Measurements from ENCODE around the gene C19orf33. TPM values are rescaled to one million over a fixed set of nuclear protein-coding genes. Genes with fewer than 3 reads are reported as not detected.
A peak's percentile ranks its signal among the peaks of the same experiment; 100 is the strongest.

C19orf33 gene
- total and polyA plus RNA-seq, 11 donors: 3.5 to 73.1 (median 12.2) TPM; not detected in 1

DNA sequence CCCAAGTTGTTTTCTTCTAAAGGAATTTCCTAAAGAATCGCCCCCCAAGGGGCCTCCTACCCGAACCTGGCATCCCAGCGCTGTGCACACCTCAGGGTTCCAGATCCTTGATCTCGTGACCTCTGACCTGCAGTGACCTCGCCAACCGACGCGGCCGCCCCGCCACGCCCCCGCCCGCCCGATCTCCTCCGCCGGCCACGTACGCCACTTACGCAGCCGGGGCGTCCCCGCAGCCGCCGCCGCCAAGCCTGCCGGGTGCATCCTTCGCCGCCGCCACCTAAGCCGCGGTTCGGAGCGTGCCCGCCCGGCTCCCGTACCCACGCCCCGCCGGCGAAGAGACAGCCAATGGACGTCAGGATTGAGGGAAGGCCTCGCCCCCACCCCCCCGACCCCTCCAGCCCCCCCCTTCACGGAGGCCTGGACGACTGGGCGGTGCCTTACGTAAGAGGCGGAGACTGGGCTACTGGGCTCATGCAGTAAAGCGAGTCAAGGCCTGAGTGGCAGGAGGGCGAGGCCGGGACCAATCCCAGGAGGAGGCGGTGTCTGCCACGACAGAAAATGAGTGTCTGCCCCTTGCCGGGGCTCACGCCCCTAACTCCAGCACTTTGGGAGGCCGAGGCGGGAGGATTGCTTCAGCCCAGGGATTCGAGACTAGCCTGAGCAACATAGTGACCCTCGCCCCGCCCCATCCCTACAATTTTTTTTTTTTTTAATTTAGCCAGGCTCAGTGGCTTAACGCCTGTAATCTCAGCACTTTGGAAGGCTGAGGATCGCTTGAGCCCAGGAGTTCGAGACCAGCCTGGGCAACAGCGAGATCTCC is 11.8 kb downstream of the C19orf33 start, which contains the start of gene YIF1B:
YIF1B (minus strand) TSS at position 291 of the 820 bp plus-strand sequence; CDS start at position 261, 30 bp downstream.
- no peaks in the 10 kb centered on the region for H3K36me3 ChIP-seq
- peak; percentile 96 to 99 (median 98) for DNase-seq
- H3K27me3 ChIP-seq: no peaks in the 10 kb centered on the region
- peak within 1 kb of the TSS; percentile 49 to 94 (median 87) for H3K27ac ChIP-seq
- 1 to 3% (median 1%) methylated on average over 28 to 64 of the region's 64 CpGs for WGBS, 4 donors
- H3K4me3 ChIP-seq: peak within 1 kb of the TSS; percentile 36 to 80 (median 68)
- peak in 1 of 2 donors; percentile 24 for TF ChIP-seq POLR2A (IDR thresholded peaks at IDR 0.05)
- TF ChIP-seq, protein P1, sequence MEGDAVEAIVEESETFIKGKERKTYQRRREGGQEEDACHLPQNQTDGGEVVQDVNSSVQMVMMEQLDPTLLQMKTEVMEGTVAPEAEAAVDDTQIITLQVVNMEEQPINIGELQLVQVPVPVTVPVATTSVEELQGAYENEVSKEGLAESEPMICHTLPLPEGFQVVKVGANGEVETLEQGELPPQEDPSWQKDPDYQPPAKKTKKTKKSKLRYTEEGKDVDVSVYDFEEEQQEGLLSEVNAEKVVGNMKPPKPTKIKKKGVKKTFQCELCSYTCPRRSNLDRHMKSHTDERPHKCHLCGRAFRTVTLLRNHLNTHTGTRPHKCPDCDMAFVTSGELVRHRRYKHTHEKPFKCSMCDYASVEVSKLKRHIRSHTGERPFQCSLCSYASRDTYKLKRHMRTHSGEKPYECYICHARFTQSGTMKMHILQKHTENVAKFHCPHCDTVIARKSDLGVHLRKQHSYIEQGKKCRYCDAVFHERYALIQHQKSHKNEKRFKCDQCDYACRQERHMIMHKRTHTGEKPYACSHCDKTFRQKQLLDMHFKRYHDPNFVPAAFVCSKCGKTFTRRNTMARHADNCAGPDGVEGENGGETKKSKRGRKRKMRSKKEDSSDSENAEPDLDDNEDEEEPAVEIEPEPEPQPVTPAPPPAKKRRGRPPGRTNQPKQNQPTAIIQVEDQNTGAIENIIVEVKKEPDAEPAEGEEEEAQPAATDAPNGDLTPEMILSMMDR (IDR thresholded peaks at IDR 0.05): peak in 1 of 12 donors; percentile 17
- no peaks in the 10 kb centered on the region for H3K9me3 ChIP-seq
- H3K4me1 ChIP-seq: peaks cover 0 to 69% (median 34%) of the 10 kb centered on the region in 12 donors
- intact Hi-C loops (cut with DNase I): loop anchor here in 6 of 10 donors (1.0 to 5.0 kb wide), 8 partner anchors 19 to 69 kb away; partner anchors contain the start of genes CATSPERG (in 1 of the 6), PPP1R14A (in 1 of the 6) and PSMD8 (in 1 of the 6)
- peak; percentile 95 to 97 (median 96) for ATAC-seq

DNA sequence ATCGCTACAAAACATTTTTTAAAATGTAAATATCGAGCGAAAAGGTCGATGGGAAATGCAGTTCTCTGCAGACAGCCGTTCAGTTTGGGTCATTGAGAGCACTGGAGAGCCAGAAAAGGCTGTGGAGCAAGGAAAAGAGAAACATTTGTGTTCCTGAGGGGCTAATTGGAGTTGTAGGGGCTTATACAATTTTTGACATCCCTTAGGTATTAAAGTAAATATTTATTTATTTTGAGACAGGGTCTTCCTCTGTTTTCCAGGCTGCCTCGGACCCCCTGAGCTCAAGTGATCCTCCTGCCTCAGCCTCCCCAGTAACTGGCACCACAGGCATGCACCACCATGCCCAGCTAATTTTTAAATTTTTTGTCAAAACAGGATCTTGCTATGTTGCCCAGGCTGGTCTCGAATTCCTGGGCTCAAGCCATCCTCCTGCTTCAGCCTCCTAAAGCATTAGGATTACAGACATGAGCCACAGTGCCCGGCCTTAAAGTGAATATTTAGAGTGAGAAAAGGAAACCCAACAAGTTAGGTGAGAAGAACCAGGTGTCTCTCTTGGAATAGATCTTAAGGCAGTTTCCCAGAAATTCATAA is 12.5 kb downstream of the C19orf33 start:
- 36 to 43% (median 39%) methylated on average over 8 of the region's 8 CpGs for WGBS, 4 donors
- peaks cover 0 to 76% (median 41%) of the 10 kb centered on the region in 12 donors for H3K4me1 ChIP-seq
- peak overlapping the region; percentile 21 to 94 (median 87) for H3K27ac ChIP-seq
- ATAC-seq (no peak), DNase-seq (no peak)
- no peaks in the 10 kb centered on the region for H3K9me3 ChIP-seq
- no peaks in the 10 kb centered on the region for H3K36me3 ChIP-seq
- no peak for TF ChIP-seq POLR2A (IDR thresholded peaks at IDR 0.05)
- TF ChIP-seq, protein P1 (IDR thresholded peaks at IDR 0.05): no peak
- intact Hi-C loops (cut with DNase I): loop anchor here in 6 of 10 donors (1.0 to 5.0 kb wide), 7 partner anchors 19 to 69 kb away; partner anchors contain the start of genes CATSPERG (in 1 of the 6), PPP1R14A (in 1 of the 6) and PSMD8 (in 1 of the 6)
- no peaks in the 10 kb centered on the region for H3K27me3 ChIP-seq
- H3K4me3 ChIP-seq: peak overlapping the region in 11 of 12 donors; percentile 17 to 80 (median 67)

DNA sequence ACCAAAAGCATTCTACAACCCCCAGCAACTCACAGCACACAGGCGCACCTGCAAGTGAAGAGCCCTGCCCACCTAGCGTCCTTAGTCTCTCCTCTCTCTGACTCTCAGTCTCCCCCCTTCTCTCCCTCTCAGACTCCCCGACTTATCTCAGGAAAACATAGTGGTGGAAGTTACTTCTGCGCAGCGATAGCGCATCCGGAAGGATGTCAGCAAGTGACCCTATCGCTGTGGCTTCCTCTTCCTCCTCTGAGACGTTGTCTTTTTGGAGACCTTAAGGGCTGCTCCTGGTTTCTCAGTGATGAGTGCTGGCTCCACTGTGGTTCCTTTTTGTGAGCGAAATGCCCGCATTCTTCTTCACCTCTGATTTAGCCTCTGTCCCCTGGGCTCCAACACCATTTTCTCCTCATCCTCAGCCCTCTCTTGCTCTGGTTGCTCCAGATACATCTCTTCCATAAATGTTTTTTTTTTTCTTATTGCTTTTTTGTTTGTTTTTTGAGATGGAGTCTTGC is 13.1 kb downstream of the C19orf33 start:
- H3K27me3 ChIP-seq: no peaks in the 10 kb centered on the region
- H3K36me3 ChIP-seq: no peaks in the 10 kb centered on the region
- H3K9me3 ChIP-seq: no peaks in the 10 kb centered on the region
- 44 to 66% (median 59%) methylated on average over 11 of the region's 11 CpGs for WGBS, 4 donors
- ATAC-seq (no peak), DNase-seq (no peak)
- H3K4me3 ChIP-seq: peak overlapping the region in 7 of 12 donors; percentile 17 to 80 (median 67)
- H3K27ac ChIP-seq: peak overlapping the region in 11 of 12 donors; percentile 11 to 94 (median 83)
- peaks cover 0 to 78% (median 45%) of the 10 kb centered on the region in 12 donors for H3K4me1 ChIP-seq
- TF ChIP-seq, protein P1 (IDR thresholded peaks at IDR 0.05): no peak
- TF ChIP-seq POLR2A (IDR thresholded peaks at IDR 0.05): no peak
- intact Hi-C loops (cut with DNase I): loop anchor here in 5 of 10 donors (2.0 to 5.0 kb wide), 5 partner anchors 35 to 70 kb away; partner anchors contain the start of genes PPP1R14A (in 1 of the 5) and PSMD8 (in 1 of the 5)

Measured in heart left ventricle (tissue), 16 donors.